A673 (cell line): ENCODE measurements around the gene LYRM4. TPM values are rescaled to one million over a fixed set of nuclear protein-coding genes. Genes with fewer than 3 reads are reported as not detected.

Source experiments
- BruUV-seq: library from RNA; stranded (reverse); fragments of 400-500 nt; replicated peaks from 2 replicates; lab custom pipeline; 2021; lab: Mats Ljungman, UMichigan
- CTCF ChIA-PET: fragments of 300-600 bp; sonication (Branson Sonifier 250); formaldehyde crosslinking; loops from one replicate; lab custom pipeline; 2022; ENCODE audit warnings: antibody characterized with exemption; lab: Charles Lee
- POLR2A ChIA-PET: fragments of 300-600 bp; sonication (Branson Sonifier 250); formaldehyde crosslinking; loops from one replicate; lab custom pipeline; 2022; ENCODE audit warnings: antibody characterized with exemption; ENCODE audit not compliant: low non-redundant PET; lab: Charles Lee
- DNase-seq: peaks from one replicate; pipeline ENCODE4 v3.0.0-alpha.2; 2015; ENCODE audit warnings: low spot score
- H3K27ac ChIP-seq: fragments of 200-600 bp; sonication (generic); 2 replicates; pipeline ENCODE4 v1.5.1; 2016; ENCODE audit warnings: mixed run types, low read depth, mild to moderate bottlenecking, mixed read lengths, antibody characterized with exemption, low read length; ENCODE audit not compliant: poor library complexity, severe bottlenecking
- H3K27me3 ChIP-seq: fragments of 200-600 bp; sonication (generic); replicated peaks from 2 replicates; pipeline ENCODE4 v1.6.1; 2017; ENCODE audit warnings: mixed run types, low read depth, mild to moderate bottlenecking, mixed read lengths, antibody characterized with exemption, low read length; ENCODE audit not compliant: insufficient read depth, poor library complexity
- H3K36me3 ChIP-seq: fragments of 200-600 bp; sonication (generic); 2 replicates; pipeline ENCODE4 v1.6.1; 2016; ENCODE audit warnings: mixed run types, mild to moderate bottlenecking, mixed read lengths, antibody characterized with exemption, low read length; ENCODE audit not compliant: insufficient read depth, poor library complexity, severe bottlenecking
- H3K4me1 ChIP-seq: fragments of 200-600 bp; sonication (generic); 2 replicates; pipeline ENCODE4 v1.6.1; 2017; ENCODE audit warnings: mixed run types, mild to moderate bottlenecking, mixed read lengths, antibody characterized with exemption, low read length; ENCODE audit not compliant: insufficient read depth, poor library complexity, severe bottlenecking
- H3K4me3 ChIP-seq: fragments of 200-600 bp; sonication (generic); 2 replicates; pipeline ENCODE4 v1.5.1; 2016; ENCODE audit warnings: low read depth, mixed run types, mild to moderate bottlenecking, mixed read lengths, low read length; ENCODE audit not compliant: poor library complexity, severe bottlenecking
- H3K9me3 ChIP-seq: fragments of 200-600 bp; sonication (generic); 2 replicates; pipeline ENCODE4 v1.6.1; 2016; ENCODE audit warnings: mixed run types, low read depth, mild to moderate bottlenecking, mixed read lengths, antibody characterized with exemption, low read length; ENCODE audit not compliant: poor library complexity, severe bottlenecking
- CTCF ChIP-seq: fragments of 300-800, 200-600 bp; sonication (generic); conservative IDR thresholded peaks from 2 replicates; pipeline ENCODE4 v1.5.1; 2017; ENCODE audit warnings: low read depth, mild to moderate bottlenecking, antibody characterized with exemption, low read length, moderate library complexity, mixed read lengths
- EZH2 ChIP-seq: fragments of 200-600 bp; sonication (generic); IDR thresholded peaks from 2 replicates; pipeline ENCODE4 v1.6.1; 2017; ENCODE audit warnings: borderline replicate concordance, low read depth, mild to moderate bottlenecking, mixed read lengths, antibody characterized with exemption, low read length; ENCODE audit not compliant: poor library complexity, severe bottlenecking
- intact Hi-C: fragments of 100-400 bp; cut with micrococcal nuclease; formaldehyde crosslinking; loops from one replicate; pipeline ENCODE4 v1.10.0; 2022; ENCODE audit not compliant: unreplicated experiment
- total RNA-seq: library from RNA; stranded (reverse); gene quantifications from 2 replicates; pipeline ENCODE4 v1.2.3, GENCODE V29; 2021

LYRM4 gene
- total RNA-seq, 1 experiment from 2014 or later: 53.6 TPM

GRCh38 chr6:5203546-5203945 lies 57.2 kb downstream of the LYRM4 start:
- no peak overlapping the region for H3K4me3 ChIP-seq
- no peaks in the 10 kb centered on the region for H3K36me3 ChIP-seq
- no peaks in the 10 kb centered on the region for H3K9me3 ChIP-seq
- H3K27ac ChIP-seq: no peak overlapping the region
- ChIA-PET POLR2A (no interaction called here), CTCF (no interaction called here)
- BruUV-seq: no TSS peak
- H3K4me1 ChIP-seq: peaks cover 38% of the 10 kb centered on the region
- intact Hi-C loops: no loop called here
- no peak for DNase-seq
- no peaks in the 10 kb centered on the region for H3K27me3 ChIP-seq
- TF ChIP-seq CTCF (no peak), EZH2 (no peak)

- ChIA-PET CTCF (no interaction called here), POLR2A (interaction anchor here (0.6 kb wide), 2 partner anchors 10 to 14 kb away, joined by 3 to 7 read pairs; no protein-coding TSS in a partner anchor)
- no peaks in the 10 kb centered on the region for H3K9me3 ChIP-seq
- H3K4me3 ChIP-seq: no peak overlapping the region
- H3K36me3 ChIP-seq: no peaks in the 10 kb centered on the region
- no TSS peak for BruUV-seq
- no peak for DNase-seq
- no peaks in the 10 kb centered on the region for H3K27me3 ChIP-seq
- peaks cover 35% of the 10 kb centered on the region for H3K4me1 ChIP-seq
- intact Hi-C loops: no loop called here
- H3K27ac ChIP-seq: no peak overlapping the region
- TF ChIP-seq CTCF (no peak), EZH2 (no peak)
Observed at GRCh38 chr6:5202941-5203340, 57.8 kb downstream of the LYRM4 start.

- intact Hi-C loops: no loop called here
- TF ChIP-seq EZH2: no peak
- TF ChIP-seq CTCF: no peak
- no peaks in the 10 kb centered on the region for H3K9me3 ChIP-seq
- H3K27me3 ChIP-seq: no peaks in the 10 kb centered on the region
- H3K4me1 ChIP-seq: peaks cover 28% of the 10 kb centered on the region
- no peak overlapping the region for H3K4me3 ChIP-seq
- ChIA-PET CTCF (no interaction called here), POLR2A (interaction anchor here (0.6 to 0.8 kb wide), 2 partner anchors 9 to 1861 kb away, joined by 3 to 7 read pairs; no protein-coding TSS in a partner anchor)
- DNase-seq: no peak
- no peak overlapping the region for H3K27ac ChIP-seq
- H3K36me3 ChIP-seq: no peaks in the 10 kb centered on the region
- no TSS peak for BruUV-seq
Observed at GRCh38 chr6:5202206-5202605, 58.5 kb downstream of the LYRM4 start.
